ENCODE data around the gene SERPINE1.
"Not testable (repeated sequence)": the region's sequence is repeated elsewhere in the genome, so short reads cannot be mapped to it uniquely, and the experiment has no call there.

The SERPINE1 gene

DNA sequence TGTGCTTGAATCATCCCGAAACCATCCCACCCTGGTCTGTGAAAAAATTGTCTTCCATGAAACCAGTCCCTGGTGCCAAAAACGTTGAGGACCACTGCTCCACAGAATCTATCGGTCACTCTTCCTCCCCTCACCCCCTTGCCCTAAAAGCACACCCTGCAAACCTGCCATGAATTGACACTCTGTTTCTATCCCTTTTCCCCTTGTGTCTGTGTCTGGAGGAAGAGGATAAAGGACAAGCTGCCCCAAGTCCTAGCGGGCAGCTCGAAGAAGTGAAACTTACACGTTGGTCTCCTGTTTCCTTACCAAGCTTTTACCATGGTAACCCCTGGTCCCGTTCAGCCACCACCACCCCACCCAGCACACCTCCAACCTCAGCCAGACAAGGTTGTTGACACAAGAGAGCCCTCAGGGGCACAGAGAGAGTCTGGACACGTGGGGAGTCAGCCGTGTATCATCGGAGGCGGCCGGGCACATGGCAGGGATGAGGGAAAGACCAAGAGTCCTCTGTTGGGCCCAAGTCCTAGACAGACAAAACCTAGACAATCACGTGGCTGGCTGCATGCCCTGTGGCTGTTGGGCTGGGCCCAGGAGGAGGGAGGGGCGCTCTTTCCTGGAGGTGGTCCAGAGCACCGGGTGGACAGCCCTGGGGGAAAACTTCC lies 784 bp upstream of the SERPINE1 start:
- TF ChIP-seq, protein P1, sequence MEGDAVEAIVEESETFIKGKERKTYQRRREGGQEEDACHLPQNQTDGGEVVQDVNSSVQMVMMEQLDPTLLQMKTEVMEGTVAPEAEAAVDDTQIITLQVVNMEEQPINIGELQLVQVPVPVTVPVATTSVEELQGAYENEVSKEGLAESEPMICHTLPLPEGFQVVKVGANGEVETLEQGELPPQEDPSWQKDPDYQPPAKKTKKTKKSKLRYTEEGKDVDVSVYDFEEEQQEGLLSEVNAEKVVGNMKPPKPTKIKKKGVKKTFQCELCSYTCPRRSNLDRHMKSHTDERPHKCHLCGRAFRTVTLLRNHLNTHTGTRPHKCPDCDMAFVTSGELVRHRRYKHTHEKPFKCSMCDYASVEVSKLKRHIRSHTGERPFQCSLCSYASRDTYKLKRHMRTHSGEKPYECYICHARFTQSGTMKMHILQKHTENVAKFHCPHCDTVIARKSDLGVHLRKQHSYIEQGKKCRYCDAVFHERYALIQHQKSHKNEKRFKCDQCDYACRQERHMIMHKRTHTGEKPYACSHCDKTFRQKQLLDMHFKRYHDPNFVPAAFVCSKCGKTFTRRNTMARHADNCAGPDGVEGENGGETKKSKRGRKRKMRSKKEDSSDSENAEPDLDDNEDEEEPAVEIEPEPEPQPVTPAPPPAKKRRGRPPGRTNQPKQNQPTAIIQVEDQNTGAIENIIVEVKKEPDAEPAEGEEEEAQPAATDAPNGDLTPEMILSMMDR (IDR thresholded peaks at IDR 0.05; ENCODE audit: poor library complexity, severe bottlenecking) = no peak
- no peaks in the 10 kb centered on the region for H3K27me3 ChIP-seq (ENCODE audit: insufficient read depth, poor library complexity, severe bottlenecking)
- H3K36me3 ChIP-seq (ENCODE audit: low read depth) = peaks cover 31% of the 10 kb centered on the region
- H3K4me1 ChIP-seq (ENCODE audit: insufficient read depth, poor library complexity, severe bottlenecking) = peaks cover 36% of the 10 kb centered on the region
- no peak overlapping the region for H3K4me3 ChIP-seq (ENCODE audit: severe bottlenecking)
- H3K9me3 ChIP-seq (ENCODE audit: severe bottlenecking) = no peaks in the 10 kb centered on the region
- peak; percentile 82 for DNase-seq (ENCODE audit: low spot score)
- peak; percentile 48 for ATAC-seq (ENCODE audit: low read depth)
- peak overlapping the region; percentile 90 for H3K27ac ChIP-seq (ENCODE audit: poor library complexity, severe bottlenecking)

GRCh38 chr7:101127460-101128039 lies 646 bp downstream of the SERPINE1 start:
- no peaks in the 10 kb centered on the region for H3K27me3 ChIP-seq (ENCODE audit: insufficient read depth, poor library complexity, severe bottlenecking)
- peak overlapping the region; percentile 40 for H3K4me3 ChIP-seq (ENCODE audit: severe bottlenecking)
- no peaks in the 10 kb centered on the region for H3K9me3 ChIP-seq (ENCODE audit: severe bottlenecking)
- H3K27ac ChIP-seq (ENCODE audit: poor library complexity, severe bottlenecking) = peak overlapping the region; percentile 90
- DNase-seq (ENCODE audit: low spot score) (no peak), ATAC-seq (ENCODE audit: low read depth) (peak; percentile 2; the same call in 1 of the 3 replicates)
- peaks cover 29% of the 10 kb centered on the region for H3K4me1 ChIP-seq (ENCODE audit: insufficient read depth, poor library complexity, severe bottlenecking)
- peaks cover 44% of the 10 kb centered on the region for H3K36me3 ChIP-seq (ENCODE audit: low read depth)
- TF ChIP-seq, protein P1 (IDR thresholded peaks at IDR 0.05; ENCODE audit: poor library complexity, severe bottlenecking) = no peak

GRCh38 chr7:101128040-101128834 lies 1.3 kb downstream of the SERPINE1 start:
- Histone ChIP-seq H3K4me3 (ENCODE audit: severe bottlenecking) (peak overlapping the region; percentile 40), H3K36me3 (ENCODE audit: low read depth) (peaks cover 51% of the 10 kb centered on the region), H3K27me3 (ENCODE audit: insufficient read depth, poor library complexity, severe bottlenecking) (no peaks in the 10 kb centered on the region), H3K4me1 (ENCODE audit: insufficient read depth, poor library complexity, severe bottlenecking) (peaks cover 26% of the 10 kb centered on the region), H3K27ac (ENCODE audit: poor library complexity, severe bottlenecking) (peak overlapping the region; percentile 90), H3K9me3 (ENCODE audit: severe bottlenecking) (no peaks in the 10 kb centered on the region)
- no peak for DNase-seq (ENCODE audit: low spot score)
- TF ChIP-seq, protein P1 (IDR thresholded peaks at IDR 0.05; ENCODE audit: poor library complexity, severe bottlenecking) = no peak
- no peak for ATAC-seq (ENCODE audit: low read depth)

DNA sequence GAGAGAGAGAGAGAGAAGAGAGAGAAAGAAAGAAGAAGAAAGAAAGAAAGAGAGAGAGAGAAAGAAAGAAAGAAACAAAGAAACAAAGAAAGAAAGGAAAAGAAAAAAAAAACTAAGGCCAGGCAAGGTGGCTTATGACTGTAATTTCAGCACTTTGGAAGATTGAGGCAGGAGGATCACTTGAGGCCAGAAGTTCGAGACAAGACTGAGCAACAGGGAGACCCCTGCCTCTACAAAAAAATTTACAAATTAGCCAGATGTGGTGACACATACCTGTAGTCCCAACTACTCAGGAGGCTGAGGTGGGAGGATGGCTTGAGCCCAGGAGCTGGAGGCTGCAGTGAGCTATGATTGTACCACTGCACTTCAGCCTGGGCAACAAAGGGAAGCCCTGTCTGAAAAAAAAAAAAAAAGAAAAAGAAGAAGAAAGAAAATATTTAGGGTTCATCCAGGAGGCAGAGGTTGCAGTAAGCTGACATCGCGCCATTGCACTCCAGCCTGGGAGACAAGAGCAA lies 2.8 kb downstream of the SERPINE1 start:
- Histone ChIP-seq H3K27ac (ENCODE audit: poor library complexity, severe bottlenecking) (peak overlapping the region; percentile 90), H3K4me3 (ENCODE audit: severe bottlenecking) (no peak overlapping the region), H3K4me1 (ENCODE audit: insufficient read depth, poor library complexity, severe bottlenecking) (peaks cover 29% of the 10 kb centered on the region), H3K9me3 (ENCODE audit: severe bottlenecking) (no peaks in the 10 kb centered on the region), H3K27me3 (ENCODE audit: insufficient read depth, poor library complexity, severe bottlenecking) (no peaks in the 10 kb centered on the region), H3K36me3 (ENCODE audit: low read depth) (peaks cover 65% of the 10 kb centered on the region)
- TF ChIP-seq, protein P1 (IDR thresholded peaks at IDR 0.05; ENCODE audit: poor library complexity, severe bottlenecking) = no peak
- ATAC-seq (ENCODE audit: low read depth) = no peak
- no peak for DNase-seq (ENCODE audit: low spot score)

- ATAC-seq (ENCODE audit: low read depth); H3K9me3 ChIP-seq (ENCODE audit: severe bottlenecking); H3K27me3 ChIP-seq (ENCODE audit: insufficient read depth, poor library complexity, severe bottlenecking); H3K4me3 ChIP-seq (ENCODE audit: severe bottlenecking); DNase-seq (ENCODE audit: low spot score): not testable (repeated sequence)
- peak overlapping the region; percentile 90 for H3K27ac ChIP-seq (ENCODE audit: poor library complexity, severe bottlenecking)
- peaks cover 92% of the 10 kb centered on the region for H3K36me3 ChIP-seq (ENCODE audit: low read depth)
- peaks cover 24% of the 10 kb centered on the region for H3K4me1 ChIP-seq (ENCODE audit: insufficient read depth, poor library complexity, severe bottlenecking)
Observed at GRCh38 chr7:101132626-101133600, 6.0 kb downstream of the SERPINE1 start.

Data from RWPE2 (cell line).